ENCODE results near the gene LRRC9. TPM values are rescaled to one million over a fixed set of nuclear protein-coding genes. Genes with fewer than 3 reads are reported as not detected.
"Not testable (repeated sequence)": the region's sequence is repeated elsewhere in the genome, so short reads cannot be mapped to it uniquely, and the experiment has no call there.

LRRC9 gene
- total RNA-seq, 3 donors from 2014 or later (not counting 1 experiment from before 2014, with no cell fraction given): not detected

- no peak for TF ChIP-seq CTCF (IDR thresholded peaks at IDR 0.05)
- WGBS (ENCODE audit: insufficient coverage): 67% methylated on average over 1 of the region's 1 CpG
- ATAC-seq (no peak), DNase-seq (no peak)
- H3K9me3 ChIP-seq (ENCODE audit: control insufficient read depth, insufficient read depth, low read length): no peaks in the 10 kb centered on the region
- H3K27me3 Mint-ChIP-seq (ENCODE audit: low read depth in 2 of 2): peaks cover 19 to 31% of the 10 kb centered on the region in 2 donors
- peaks cover 4% of the 10 kb centered on the region for H3K27me3 ChIP-seq (ENCODE audit: control insufficient read depth, insufficient read depth, low read length)
- no peak overlapping the region for H3K27ac ChIP-seq (ENCODE audit: low read length)
- H3K27ac Mint-ChIP-seq: no peak overlapping the region
- H3K4me1 Mint-ChIP-seq: no peaks in the 10 kb centered on the region
- no peaks in the 10 kb centered on the region for H3K4me1 ChIP-seq (ENCODE audit: control insufficient read depth, insufficient read depth, low read length)
- no peak overlapping the region for H3K4me3 Mint-ChIP-seq
- no peaks in the 10 kb centered on the region for H3K36me3 Mint-ChIP-seq
- no peaks in the 10 kb centered on the region for H3K36me3 ChIP-seq (ENCODE audit: control insufficient read depth, insufficient read depth, low read length)
- H3K9me3 Mint-ChIP-seq: no peaks in the 10 kb centered on the region
- intact Hi-C loops (cut with micrococcal nuclease): no loop called here
- H3K4me3 ChIP-seq (ENCODE audit: low read length): no peak overlapping the region
Observed at GRCh38 chr14:59926534-59926933, 6.6 kb downstream of the LRRC9 start.

DNA sequence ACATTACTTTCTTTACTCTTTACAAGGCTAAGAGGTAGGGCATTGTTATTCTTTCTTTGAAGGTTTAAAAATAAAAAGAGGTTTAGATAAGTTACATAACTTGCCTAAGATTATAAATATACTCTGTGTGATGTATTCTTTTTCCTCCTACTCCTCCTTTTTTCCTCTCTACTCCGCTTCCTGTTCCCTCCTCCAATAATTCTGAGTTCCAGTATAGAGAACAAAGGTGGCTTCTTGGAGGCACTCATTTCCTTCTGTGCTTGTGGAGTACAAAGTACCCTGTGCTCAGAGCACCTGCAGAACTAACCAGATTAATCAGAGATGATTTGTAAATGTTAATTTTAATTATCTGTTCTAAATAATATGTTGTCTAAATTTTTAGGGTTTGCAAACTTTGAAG lies 11.3 kb downstream of the LRRC9 start:
- Histone ChIP-seq H3K4me1 (ENCODE audit: control insufficient read depth, insufficient read depth, low read length) (no peaks in the 10 kb centered on the region), H3K9me3 (ENCODE audit: control insufficient read depth, insufficient read depth, low read length) (no peaks in the 10 kb centered on the region), H3K4me3 (ENCODE audit: low read length) (no peak overlapping the region), H3K27me3 (ENCODE audit: control insufficient read depth, insufficient read depth, low read length) (peaks cover 4% of the 10 kb centered on the region), H3K36me3 (ENCODE audit: control insufficient read depth, insufficient read depth, low read length) (no peaks in the 10 kb centered on the region), H3K27ac (ENCODE audit: low read length) (no peak overlapping the region)
- DNase-seq (no peak), ATAC-seq (no peak)
- TF ChIP-seq CTCF (IDR thresholded peaks at IDR 0.05): no peak
- Mint-ChIP-seq H3K36me3 (no peaks in the 10 kb centered on the region), H3K27ac (no peak overlapping the region), H3K4me3 (no peak overlapping the region), H3K4me1 (no peaks in the 10 kb centered on the region), H3K9me3 (no peaks in the 10 kb centered on the region), H3K27me3 (ENCODE audit: low read depth in 2 of 2) (peaks cover 3 to 6% of the 10 kb centered on the region in 2 donors)
- WGBS (ENCODE audit: insufficient coverage): 100% methylated on average over 1 of the region's 1 CpG
- intact Hi-C loops (cut with micrococcal nuclease): no loop called here

- no peak overlapping the region for H3K27ac Mint-ChIP-seq
- H3K4me3 ChIP-seq (ENCODE audit: low read length): no peak overlapping the region
- H3K27me3 Mint-ChIP-seq (ENCODE audit: low read depth in 2 of 2): peaks cover 6 to 9% of the 10 kb centered on the region in 2 donors
- H3K9me3 ChIP-seq (ENCODE audit: control insufficient read depth, insufficient read depth, low read length): no peaks in the 10 kb centered on the region
- no peak for TF ChIP-seq CTCF (IDR thresholded peaks at IDR 0.05)
- no peaks in the 10 kb centered on the region for H3K4me1 ChIP-seq (ENCODE audit: control insufficient read depth, insufficient read depth, low read length)
- WGBS (ENCODE audit: insufficient coverage): no CpG with 5 or more reads among the region's 1 CpG
- no peaks in the 10 kb centered on the region for H3K4me1 Mint-ChIP-seq
- no peak overlapping the region for H3K27ac ChIP-seq (ENCODE audit: low read length)
- H3K4me3 Mint-ChIP-seq: no peak overlapping the region
- ATAC-seq (no peak), DNase-seq (no peak)
- no peaks in the 10 kb centered on the region for H3K27me3 ChIP-seq (ENCODE audit: control insufficient read depth, insufficient read depth, low read length)
- H3K36me3 ChIP-seq (ENCODE audit: control insufficient read depth, insufficient read depth, low read length): no peaks in the 10 kb centered on the region
- intact Hi-C loops (cut with micrococcal nuclease): no loop called here
- H3K36me3 Mint-ChIP-seq: no peaks in the 10 kb centered on the region
- H3K9me3 Mint-ChIP-seq: no peaks in the 10 kb centered on the region
Observed at GRCh38 chr14:59936145-59936544, 16.2 kb downstream of the LRRC9 start.

DNA sequence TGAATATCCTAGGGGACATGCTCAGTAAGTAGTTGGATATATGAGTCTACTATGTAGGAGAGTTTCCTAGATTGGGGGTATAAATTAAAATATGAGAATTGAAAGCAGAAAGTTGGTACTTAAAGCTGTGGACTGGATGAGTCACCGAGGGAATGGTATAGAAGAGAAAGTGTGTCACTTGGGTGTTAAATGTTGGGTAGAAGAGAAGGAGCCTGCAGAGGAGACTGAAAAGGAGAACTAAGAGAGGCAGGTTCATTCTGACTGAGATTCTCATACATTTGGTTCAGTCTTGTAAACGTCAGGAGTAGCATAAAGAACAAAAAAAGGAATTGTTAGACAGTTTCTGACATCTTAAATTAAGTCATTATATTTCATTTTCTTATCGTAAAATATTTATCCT lies 19.9 kb downstream of the LRRC9 start:
- Mint-ChIP-seq H3K9me3 (peaks cover 0 to 2% of the 10 kb centered on the region in 2 donors), H3K4me3 (no peak overlapping the region), H3K4me1 (no peaks in the 10 kb centered on the region), H3K36me3 (no peaks in the 10 kb centered on the region), H3K27me3 (ENCODE audit: low read depth in 2 of 2) (peaks cover 13 to 19% of the 10 kb centered on the region in 2 donors), H3K27ac (no peak overlapping the region)
- intact Hi-C loops (cut with micrococcal nuclease): no loop called here
- Histone ChIP-seq H3K27me3 (ENCODE audit: control insufficient read depth, insufficient read depth, low read length) (no peaks in the 10 kb centered on the region), H3K9me3 (ENCODE audit: control insufficient read depth, insufficient read depth, low read length) (no peaks in the 10 kb centered on the region), H3K4me3 (ENCODE audit: low read length) (no peak overlapping the region), H3K27ac (ENCODE audit: low read length) (no peak overlapping the region), H3K4me1 (ENCODE audit: control insufficient read depth, insufficient read depth, low read length) (no peaks in the 10 kb centered on the region), H3K36me3 (ENCODE audit: control insufficient read depth, insufficient read depth, low read length) (no peaks in the 10 kb centered on the region)
- no peak for DNase-seq
- TF ChIP-seq CTCF (IDR thresholded peaks at IDR 0.05): no peak
- 72% methylated on average over 1 of the region's 3 CpGs for WGBS (ENCODE audit: insufficient coverage)
- ATAC-seq: no peak

GRCh38 chr14:59942296-59942862 lies 22.4 kb downstream of the LRRC9 start:
- H3K4me1 Mint-ChIP-seq; H3K36me3 Mint-ChIP-seq; H3K27ac ChIP-seq (ENCODE audit: low read length); DNase-seq; H3K4me3 Mint-ChIP-seq; H3K27ac Mint-ChIP-seq; ATAC-seq; H3K36me3 ChIP-seq (ENCODE audit: control insufficient read depth, insufficient read depth, low read length); H3K27me3 ChIP-seq (ENCODE audit: control insufficient read depth, insufficient read depth, low read length); H3K4me1 ChIP-seq (ENCODE audit: control insufficient read depth, insufficient read depth, low read length); H3K4me3 ChIP-seq (ENCODE audit: low read length); H3K9me3 Mint-ChIP-seq; H3K9me3 ChIP-seq (ENCODE audit: control insufficient read depth, insufficient read depth, low read length); intact Hi-C loops (cut with micrococcal nuclease): not testable (repeated sequence)
- 83% methylated on average over 9 of the region's 10 CpGs for WGBS (ENCODE audit: insufficient coverage)
- H3K27me3 Mint-ChIP-seq (ENCODE audit: low read depth in 2 of 2): peaks cover 13 to 14% of the 10 kb centered on the region in 2 donors
